ENCODE results near the gene DYSF. TPM values are rescaled to one million over a fixed set of nuclear protein-coding genes. Genes with fewer than 3 reads are reported as not detected.

DYSF gene
- total RNA-seq, 1 donor, result 0.18 TPM

- no peak for DNase-seq (ENCODE audit: low read depth)
- no peak overlapping the region for H3K4me3 ChIP-seq (ENCODE audit: low read depth, low read length)
- TF ChIP-seq CTCF (IDR thresholded peaks at IDR 0.05; ENCODE audit: insufficient read depth, low read length), result no peak
Measured at GRCh38 chr2:71665168-71666093, 212.1 kb downstream of the DYSF start.

GRCh38 chr2:71666094-71666474, 212.7 kb downstream of the DYSF start:
- H3K4me3 ChIP-seq (ENCODE audit: low read depth, low read length), result no peak overlapping the region
- no peak for TF ChIP-seq CTCF (IDR thresholded peaks at IDR 0.05; ENCODE audit: insufficient read depth, low read length)
- DNase-seq (ENCODE audit: low read depth), result no peak

GRCh38 chr2:71667256-71668182, 214.2 kb downstream of the DYSF start:
- no peak for DNase-seq (ENCODE audit: low read depth)
- TF ChIP-seq CTCF (IDR thresholded peaks at IDR 0.05; ENCODE audit: insufficient read depth, low read length), result no peak
- no peak overlapping the region for H3K4me3 ChIP-seq (ENCODE audit: low read depth, low read length)

GRCh38 chr2:71668326-71669057, 215.1 kb downstream of the DYSF start:
- H3K4me3 ChIP-seq (ENCODE audit: low read depth, low read length), result no peak overlapping the region
- TF ChIP-seq CTCF (IDR thresholded peaks at IDR 0.05; ENCODE audit: insufficient read depth, low read length), result no peak
- DNase-seq (ENCODE audit: low read depth), result no peak

- no peak for DNase-seq (ENCODE audit: low read depth)
- H3K4me3 ChIP-seq (ENCODE audit: low read depth, low read length), result no peak overlapping the region
- no peak for TF ChIP-seq CTCF (IDR thresholded peaks at IDR 0.05; ENCODE audit: insufficient read depth, low read length)
Measured at GRCh38 chr2:71669058-71669456, 215.7 kb downstream of the DYSF start.

Data from fibroblast of the aortic adventitia (primary cell).